Memory B cell (primary cell): ENCODE data around the gene AFG3L2.
"Not testable (repeated sequence)": the region's sequence is repeated elsewhere in the genome, so short reads cannot be mapped to it uniquely, and the experiment has no call there.

Source experiments
- ATAC-seq: fragments of 150-1000 bp; cut with Tn5 transposase; 2 replicates; pipeline ENCODE4 v1.10.0; 2021; ENCODE audit warnings: low read depth, mild to moderate bottlenecking, moderate library complexity
- DNase-seq, 2 donors: peaks; one replicate each; pipeline ENCODE4 v3.0.0; 2022; ENCODE audit warnings: low spot score in 2 of 2
- H3K27ac Mint-ChIP-seq: one replicate; pipeline ENCODE4 v1.8.0; 2022; ENCODE audit warnings: mild to moderate bottlenecking, moderate library complexity, mixed read lengths
- H3K27me3 Mint-ChIP-seq: one replicate; pipeline ENCODE4 v1.8.0; 2022; ENCODE audit warnings: mixed read lengths
- H3K36me3 Mint-ChIP-seq: one replicate; pipeline ENCODE4 v1.8.0; 2022; ENCODE audit warnings: mild to moderate bottlenecking, mixed read lengths
- H3K4me1 Mint-ChIP-seq: one replicate; pipeline ENCODE4 v1.8.0; 2022; ENCODE audit warnings: mixed read lengths
- H3K4me3 Mint-ChIP-seq: one replicate; pipeline ENCODE4 v1.8.0; 2022; ENCODE audit warnings: mild to moderate bottlenecking, moderate library complexity, mixed read lengths
- H3K9me3 Mint-ChIP-seq: one replicate; pipeline ENCODE4 v1.8.0; 2022; ENCODE audit warnings: mixed read lengths

AFG3L2 gene

GRCh38 chr18:12383759-12384158 lies 6.7 kb upstream of the AFG3L2 start:
- H3K27ac Mint-ChIP-seq, H3K36me3 Mint-ChIP-seq, H3K27me3 Mint-ChIP-seq, DNase-seq, H3K4me3 Mint-ChIP-seq, H3K9me3 Mint-ChIP-seq, ATAC-seq, H3K4me1 Mint-ChIP-seq: not testable (repeated sequence)

- H3K27me3 Mint-ChIP-seq, H3K4me1 Mint-ChIP-seq, H3K36me3 Mint-ChIP-seq, H3K4me3 Mint-ChIP-seq, H3K27ac Mint-ChIP-seq, ATAC-seq, H3K9me3 Mint-ChIP-seq, DNase-seq: not testable (repeated sequence)
Observed at GRCh38 chr18:12382221-12382814, 5.3 kb upstream of the AFG3L2 start.

- H3K27me3 Mint-ChIP-seq, DNase-seq, ATAC-seq, H3K9me3 Mint-ChIP-seq, H3K36me3 Mint-ChIP-seq, H3K27ac Mint-ChIP-seq: not testable (repeated sequence)
- Mint-ChIP-seq H3K4me3 (peak overlapping the region; percentile 87), H3K4me1 (peaks cover 23% of the 10 kb centered on the region)
Observed at GRCh38 chr18:12378198-12378558, 1.2 kb upstream of the AFG3L2 start.

GRCh38 chr18:12377556-12378197 lies 650 bp upstream of the AFG3L2 start:
- DNase-seq, result no peak

GRCh38 chr18:12376034-12376753 lies 833 bp downstream of the AFG3L2 start:
- peak overlapping the region; percentile 85 for H3K4me3 Mint-ChIP-seq
- H3K36me3 Mint-ChIP-seq, result peaks cover 4% of the 10 kb centered on the region
- DNase-seq, result peak in 1 of 2 donors; percentile 13
- no peak for ATAC-seq
- H3K4me1 Mint-ChIP-seq, result peaks cover 29% of the 10 kb centered on the region
- no peaks in the 10 kb centered on the region for H3K27me3 Mint-ChIP-seq
- peak overlapping the region; percentile 84 for H3K27ac Mint-ChIP-seq
- H3K9me3 Mint-ChIP-seq, result no peaks in the 10 kb centered on the region

More at GRCh38 chr18:12377556-12378197, 650 bp upstream of the AFG3L2 start:
- Mint-ChIP-seq H3K4me1 (peaks cover 26% of the 10 kb centered on the region), H3K9me3 (no peaks in the 10 kb centered on the region), H3K4me3 (peak overlapping the region; percentile 87), H3K27ac (peak overlapping the region; percentile 84), H3K36me3 (peaks cover 4% of the 10 kb centered on the region), H3K27me3 (no peaks in the 10 kb centered on the region)
- ATAC-seq, result no peak

GRCh38 chr18:12374401-12374800 lies 2.6 kb downstream of the AFG3L2 start:
- H3K4me3 Mint-ChIP-seq, result no peak overlapping the region
- H3K27ac Mint-ChIP-seq, result no peak overlapping the region
- DNase-seq, result no peak
- peaks cover 29% of the 10 kb centered on the region for H3K4me1 Mint-ChIP-seq
- no peaks in the 10 kb centered on the region for H3K9me3 Mint-ChIP-seq
- peaks cover 6% of the 10 kb centered on the region for H3K36me3 Mint-ChIP-seq
- no peak for ATAC-seq
- no peaks in the 10 kb centered on the region for H3K27me3 Mint-ChIP-seq

GRCh38 chr18:12373771-12374116 lies 3.3 kb downstream of the AFG3L2 start:
- H3K4me3 Mint-ChIP-seq, result no peak overlapping the region
- DNase-seq (no peak), ATAC-seq (no peak)
- no peak overlapping the region for H3K27ac Mint-ChIP-seq
- peaks cover 29% of the 10 kb centered on the region for H3K4me1 Mint-ChIP-seq
- no peaks in the 10 kb centered on the region for H3K9me3 Mint-ChIP-seq
- peaks cover 7% of the 10 kb centered on the region for H3K36me3 Mint-ChIP-seq
- no peaks in the 10 kb centered on the region for H3K27me3 Mint-ChIP-seq

GRCh38 chr18:12373116-12373770 lies 3.8 kb downstream of the AFG3L2 start:
- no peaks in the 10 kb centered on the region for H3K27me3 Mint-ChIP-seq
- peak overlapping the region; percentile 38 for H3K27ac Mint-ChIP-seq
- peaks cover 7% of the 10 kb centered on the region for H3K36me3 Mint-ChIP-seq
- DNase-seq, result no peak
- H3K9me3 Mint-ChIP-seq, result no peaks in the 10 kb centered on the region
- no peak overlapping the region for H3K4me3 Mint-ChIP-seq
- ATAC-seq, result no peak
- peaks cover 29% of the 10 kb centered on the region for H3K4me1 Mint-ChIP-seq

GRCh38 chr18:12372406-12372805 lies 4.6 kb downstream of the AFG3L2 start:
- ATAC-seq (no peak), DNase-seq (no peak)
- Mint-ChIP-seq H3K36me3 (peaks cover 7% of the 10 kb centered on the region), H3K4me1 (peaks cover 23% of the 10 kb centered on the region), H3K27ac (no peak overlapping the region), H3K27me3 (no peaks in the 10 kb centered on the region), H3K4me3 (no peak overlapping the region), H3K9me3 (no peaks in the 10 kb centered on the region)

- Mint-ChIP-seq H3K27ac (no peak overlapping the region), H3K4me3 (no peak overlapping the region), H3K36me3 (peaks cover 13% of the 10 kb centered on the region), H3K27me3 (no peaks in the 10 kb centered on the region), H3K9me3 (no peaks in the 10 kb centered on the region), H3K4me1 (peaks cover 20% of the 10 kb centered on the region)
- DNase-seq (no peak), ATAC-seq (no peak)
Observed at GRCh38 chr18:12371590-12371989, 5.4 kb downstream of the AFG3L2 start.

- Mint-ChIP-seq H3K4me3 (no peak overlapping the region), H3K9me3 (no peaks in the 10 kb centered on the region), H3K27ac (no peak overlapping the region), H3K27me3 (no peaks in the 10 kb centered on the region), H3K4me1 (peaks cover 14% of the 10 kb centered on the region), H3K36me3 (peaks cover 14% of the 10 kb centered on the region)
- ATAC-seq (no peak), DNase-seq (no peak)
Observed at GRCh38 chr18:12369211-12369610, 7.8 kb downstream of the AFG3L2 start.

- DNase-seq, result no peak
- Mint-ChIP-seq H3K27me3 (no peaks in the 10 kb centered on the region), H3K9me3 (no peaks in the 10 kb centered on the region), H3K4me3 (no peak overlapping the region), H3K27ac (no peak overlapping the region), H3K4me1 (peaks cover 3% of the 10 kb centered on the region), H3K36me3 (peaks cover 21% of the 10 kb centered on the region)
- no peak for ATAC-seq
Observed at GRCh38 chr18:12366784-12367183, 10.2 kb downstream of the AFG3L2 start.

GRCh38 chr18:12366379-12366778 lies 10.6 kb downstream of the AFG3L2 start:
- ATAC-seq, result no peak
- H3K27ac Mint-ChIP-seq, result no peak overlapping the region
- no peaks in the 10 kb centered on the region for H3K9me3 Mint-ChIP-seq
- no peak for DNase-seq
- peaks cover 3% of the 10 kb centered on the region for H3K4me1 Mint-ChIP-seq
- H3K4me3 Mint-ChIP-seq, result no peak overlapping the region
- peaks cover 23% of the 10 kb centered on the region for H3K36me3 Mint-ChIP-seq
- H3K27me3 Mint-ChIP-seq, result no peaks in the 10 kb centered on the region

- ATAC-seq, result no peak
- Mint-ChIP-seq H3K9me3 (no peaks in the 10 kb centered on the region), H3K4me1 (peaks cover 3% of the 10 kb centered on the region), H3K4me3 (no peak overlapping the region), H3K36me3 (peaks cover 34% of the 10 kb centered on the region), H3K27ac (no peak overlapping the region), H3K27me3 (no peaks in the 10 kb centered on the region)
- no peak for DNase-seq
Observed at GRCh38 chr18:12362473-12363174, 14.4 kb downstream of the AFG3L2 start.
